Urinary bladder (tissue), 4 donors: ENCODE data around the gene ASB7. TPM values are rescaled to one million over a fixed set of nuclear protein-coding genes. Genes with fewer than 3 reads are reported as not detected.
A peak's percentile ranks its signal among the peaks of the same experiment; 100 is the strongest.
"Not testable (repeated sequence)": the region's sequence is repeated elsewhere in the genome, so short reads cannot be mapped to it uniquely, and the experiment has no call there.

ENCODE experiments used
- DNase-seq: peaks from one replicate; pipeline ENCODE4 v3.0.0-alpha.2; 2015; ENCODE audit errors: extremely low spot score
- H3K27ac ChIP-seq: one replicate; pipeline ENCODE4 v1.5.1; 2013; ENCODE audit warnings: low read depth, mild to moderate bottlenecking, moderate library complexity
- H3K36me3 ChIP-seq: one replicate; pipeline ENCODE4 v1.6.1; 2013; ENCODE audit warnings: mild to moderate bottlenecking, moderate library complexity; ENCODE audit not compliant: insufficient read depth
- H3K4me1 ChIP-seq: one replicate; pipeline ENCODE4 v1.6.1; 2013; ENCODE audit warnings: mild to moderate bottlenecking, moderate library complexity; ENCODE audit not compliant: insufficient read depth
- H3K4me3 ChIP-seq: one replicate; pipeline ENCODE4 v1.5.1; 2013; ENCODE audit warnings: low read depth, low read length
- WGBS: extraction: QIAGEN DNeasy Blood & Tissue Kit; methylation state at CpG from one replicate; pipeline ENCODE4 v1.1.7; 2013; 5-methylcytosine and 5-hydroxymethylcytosine counted together
- polyA plus RNA-seq: library from polyadenylated mRNA; stranded (reverse); fragments of 200-250 nt; gene quantifications from one replicate; pipeline ENCODE4 v1.2.3, GENCODE V29; 2013
- total RNA-seq: library from RNA; depleted of rRNA; stranded (reverse); fragments of >200 nt; gene quantifications from one replicate; pipeline ENCODE4 v1.2.3, GENCODE V29; 2014
- donor health status: healthy with polysubstance abuse.
- donor health status: healthy.

ASB7 gene
- total and polyA plus RNA-seq, 2 donors, result 8.5 to 16.5 TPM

GRCh38 chr15:100670505-100671021, 68.2 kb downstream of the ASB7 start:
- no peak for DNase-seq
- Histone ChIP-seq H3K36me3 (no peaks in the 10 kb centered on the region), H3K27ac (no peak overlapping the region), H3K4me3 (no peak overlapping the region), H3K4me1 (no peaks in the 10 kb centered on the region)
- 86% methylated on average over 8 of the region's 8 CpGs for WGBS

GRCh38 chr15:100671124-100671680, 68.8 kb downstream of the ASB7 start:
- Histone ChIP-seq H3K27ac (peak overlapping the region; percentile 12), H3K4me1 (no peaks in the 10 kb centered on the region), H3K36me3 (no peaks in the 10 kb centered on the region), H3K4me3 (no peak overlapping the region)
- DNase-seq, result no peak
- whole genome bisulfite sequencing, result 91% methylated on average over 15 of the region's 15 CpGs

- no peaks in the 10 kb centered on the region for H3K36me3 ChIP-seq
- no peak overlapping the region for H3K27ac ChIP-seq
- DNase-seq, result no peak
- no peaks in the 10 kb centered on the region for H3K4me1 ChIP-seq
- H3K4me3 ChIP-seq, result no peak overlapping the region
- WGBS, result 64% methylated on average over 13 of the region's 13 CpGs
These were observed 69.6 kb downstream of the ASB7 start for GRCh38 chr15:100671858-100672543.

- H3K27ac ChIP-seq, result no peak overlapping the region
These were observed 70.6 kb downstream of the ASB7 start for GRCh38 chr15:100672959-100673358.

GRCh38 chr15:100679151-100679550, 76.8 kb downstream of the ASB7 start:
- not testable (repeated sequence) for H3K4me3 ChIP-seq, DNase-seq, H3K36me3 ChIP-seq, H3K4me1 ChIP-seq, H3K27ac ChIP-seq
- WGBS, result 94% methylated on average over 5 of the region's 5 CpGs

More at GRCh38 chr15:100672959-100673358, 70.6 kb downstream of the ASB7 start:
- no peak overlapping the region for H3K4me3 ChIP-seq
- H3K36me3 ChIP-seq, result no peaks in the 10 kb centered on the region
- WGBS, result 69% methylated on average over 5 of the region's 5 CpGs
- DNase-seq, result no peak
- H3K4me1 ChIP-seq, result no peaks in the 10 kb centered on the region

GRCh38 chr15:100680726-100681125, 78.3 kb downstream of the ASB7 start:
- DNase-seq, result no peak
- 84% methylated on average over 6 of the region's 6 CpGs for WGBS
- Histone ChIP-seq H3K36me3 (no peaks in the 10 kb centered on the region), H3K4me3 (no peak overlapping the region), H3K4me1 (no peaks in the 10 kb centered on the region), H3K27ac (no peak overlapping the region)

- DNase-seq, result no peak
- Histone ChIP-seq H3K27ac (no peak overlapping the region), H3K4me3 (no peak overlapping the region), H3K36me3 (no peaks in the 10 kb centered on the region), H3K4me1 (no peaks in the 10 kb centered on the region)
- 78% methylated on average over 3 of the region's 3 CpGs for WGBS
These were observed 79.0 kb downstream of the ASB7 start for GRCh38 chr15:100681335-100681746.

- no peak overlapping the region for H3K27ac ChIP-seq
- no peak for DNase-seq
- H3K36me3 ChIP-seq, result no peaks in the 10 kb centered on the region
- no peak overlapping the region for H3K4me3 ChIP-seq
- H3K4me1 ChIP-seq, result no peaks in the 10 kb centered on the region
- WGBS, result 79% methylated on average over 4 of the region's 4 CpGs
These were observed 80.1 kb downstream of the ASB7 start for GRCh38 chr15:100682468-100682867.

GRCh38 chr15:100683434-100683833, 81.0 kb downstream of the ASB7 start:
- DNase-seq, result no peak
- Histone ChIP-seq H3K27ac (no peak overlapping the region), H3K36me3 (no peaks in the 10 kb centered on the region), H3K4me3 (no peak overlapping the region), H3K4me1 (no peaks in the 10 kb centered on the region)
- WGBS, result 71% methylated on average over 6 of the region's 6 CpGs

- WGBS, result 95% methylated on average over 6 of the region's 6 CpGs
These were observed 82.2 kb downstream of the ASB7 start for GRCh38 chr15:100684591-100684990.

GRCh38 chr15:100686021-100686724, 83.8 kb downstream of the ASB7 start:
- Histone ChIP-seq H3K4me1 (no peaks in the 10 kb centered on the region), H3K4me3 (no peak overlapping the region), H3K27ac (no peak overlapping the region), H3K36me3 (no peaks in the 10 kb centered on the region)
- WGBS, result 69% methylated on average over 23 of the region's 23 CpGs
- DNase-seq, result no peak

More at GRCh38 chr15:100684591-100684990, 82.2 kb downstream of the ASB7 start:
- Histone ChIP-seq H3K36me3 (no peaks in the 10 kb centered on the region), H3K4me3 (no peak overlapping the region), H3K4me1 (no peaks in the 10 kb centered on the region), H3K27ac (no peak overlapping the region)
- no peak for DNase-seq

- H3K4me1 ChIP-seq, result no peaks in the 10 kb centered on the region
- no peak overlapping the region for H3K27ac ChIP-seq
- DNase-seq, result no peak
- WGBS, result 94% methylated on average over 15 of the region's 15 CpGs
- no peaks in the 10 kb centered on the region for H3K36me3 ChIP-seq
- no peak overlapping the region for H3K4me3 ChIP-seq
These were observed 84.5 kb downstream of the ASB7 start for GRCh38 chr15:100686725-100687473.

- H3K27ac ChIP-seq, result no peak overlapping the region
- DNase-seq, result no peak
- no peak overlapping the region for H3K4me3 ChIP-seq
- H3K4me1 ChIP-seq, result no peaks in the 10 kb centered on the region
- WGBS, result 55% methylated on average over 11 of the region's 11 CpGs
- no peaks in the 10 kb centered on the region for H3K36me3 ChIP-seq
These were observed 85.3 kb downstream of the ASB7 start for GRCh38 chr15:100687582-100688141.
